HG02840 (cell line): ENCODE measurements around the gene KCNJ12.
"Not testable (repeated sequence)": the region's sequence is repeated elsewhere in the genome, so short reads cannot be mapped to it uniquely, and the experiment has no call there.

Experiments
- ATAC-seq: cut with Tn5 transposase; IDR thresholded peaks from one replicate; pipeline ENCODE4 v1.9.1; 2021; ENCODE audit warnings: mild to moderate bottlenecking, moderate library complexity, moderate number of reproducible peaks; ENCODE audit not compliant: unreplicated experiment, low FRiP score

KCNJ12 gene

GRCh38 chr17:21381076-21381706 is 5.0 kb downstream of the KCNJ12 start:
- no peak for ATAC-seq

GRCh38 chr17:21382560-21383495 is 6.7 kb downstream of the KCNJ12 start:
- ATAC-seq: no peak

- ATAC-seq: no peak
Measured at GRCh38 chr17:21385281-21385845, 9.2 kb downstream of the KCNJ12 start.

- ATAC-seq: no peak
Measured at GRCh38 chr17:21387616-21388015, 11.5 kb downstream of the KCNJ12 start.

- no peak for ATAC-seq
Measured at GRCh38 chr17:21388066-21388465, 11.9 kb downstream of the KCNJ12 start.

- no peak for ATAC-seq
Measured at GRCh38 chr17:21388944-21389343, 12.8 kb downstream of the KCNJ12 start.

GRCh38 chr17:21389394-21389793 is 13.2 kb downstream of the KCNJ12 start:
- no peak for ATAC-seq

GRCh38 chr17:21390294-21390693 is 14.1 kb downstream of the KCNJ12 start:
- ATAC-seq: no peak

GRCh38 chr17:21392266-21392665 is 16.1 kb downstream of the KCNJ12 start:
- no peak for ATAC-seq

- ATAC-seq: no peak
Measured at GRCh38 chr17:21394265-21394664, 18.1 kb downstream of the KCNJ12 start.

- no peak for ATAC-seq
Measured at GRCh38 chr17:21395764-21396163, 19.6 kb downstream of the KCNJ12 start.

- no peak for ATAC-seq
Measured at GRCh38 chr17:21396237-21396636, 20.1 kb downstream of the KCNJ12 start.

- no peak for ATAC-seq
Measured at GRCh38 chr17:21397341-21398190, 21.4 kb downstream of the KCNJ12 start.

GRCh38 chr17:21399474-21400186 is 23.5 kb downstream of the KCNJ12 start:
- ATAC-seq: no peak

GRCh38 chr17:21400187-21400569 is 24.0 kb downstream of the KCNJ12 start:
- not testable (repeated sequence) for ATAC-seq

- ATAC-seq: no peak
Measured at GRCh38 chr17:21400816-21401593, 24.8 kb downstream of the KCNJ12 start.

- not testable (repeated sequence) for ATAC-seq
Measured at GRCh38 chr17:21402166-21402571, 26.0 kb downstream of the KCNJ12 start.

GRCh38 chr17:21402926-21403325 is 26.8 kb downstream of the KCNJ12 start:
- not testable (repeated sequence) for ATAC-seq

- not testable (repeated sequence) for ATAC-seq
Measured at GRCh38 chr17:21404106-21404505, 27.9 kb downstream of the KCNJ12 start.
